Measurements from ENCODE around the gene DCLK1.

DNA sequence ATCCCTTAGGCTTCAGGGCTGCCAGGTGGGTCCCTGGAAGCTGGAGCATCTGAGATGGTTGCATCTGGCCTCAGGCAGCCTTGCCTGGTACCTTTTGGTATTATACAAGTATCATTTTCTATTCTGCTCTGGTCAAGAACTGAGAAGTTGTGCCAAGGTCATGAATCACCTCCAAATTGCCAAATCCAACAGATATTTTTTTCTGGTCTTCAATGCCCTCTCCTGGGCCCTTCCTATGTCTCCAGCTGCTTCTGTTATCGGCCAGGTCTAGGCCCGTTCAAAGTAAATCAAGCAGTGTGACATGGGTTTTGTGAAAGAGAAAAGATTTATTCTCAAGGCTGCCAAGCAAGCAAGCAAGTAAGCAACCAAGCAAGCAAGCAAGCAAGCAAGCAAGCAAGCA lies 383.6 kb downstream of the DCLK1 start:
- no peak for TF ChIP-seq POLR2AphosphoS5 (IDR thresholded peaks at IDR 0.05; ENCODE audit: low read depth, low read length)
- TF ChIP-seq, protein P1, sequence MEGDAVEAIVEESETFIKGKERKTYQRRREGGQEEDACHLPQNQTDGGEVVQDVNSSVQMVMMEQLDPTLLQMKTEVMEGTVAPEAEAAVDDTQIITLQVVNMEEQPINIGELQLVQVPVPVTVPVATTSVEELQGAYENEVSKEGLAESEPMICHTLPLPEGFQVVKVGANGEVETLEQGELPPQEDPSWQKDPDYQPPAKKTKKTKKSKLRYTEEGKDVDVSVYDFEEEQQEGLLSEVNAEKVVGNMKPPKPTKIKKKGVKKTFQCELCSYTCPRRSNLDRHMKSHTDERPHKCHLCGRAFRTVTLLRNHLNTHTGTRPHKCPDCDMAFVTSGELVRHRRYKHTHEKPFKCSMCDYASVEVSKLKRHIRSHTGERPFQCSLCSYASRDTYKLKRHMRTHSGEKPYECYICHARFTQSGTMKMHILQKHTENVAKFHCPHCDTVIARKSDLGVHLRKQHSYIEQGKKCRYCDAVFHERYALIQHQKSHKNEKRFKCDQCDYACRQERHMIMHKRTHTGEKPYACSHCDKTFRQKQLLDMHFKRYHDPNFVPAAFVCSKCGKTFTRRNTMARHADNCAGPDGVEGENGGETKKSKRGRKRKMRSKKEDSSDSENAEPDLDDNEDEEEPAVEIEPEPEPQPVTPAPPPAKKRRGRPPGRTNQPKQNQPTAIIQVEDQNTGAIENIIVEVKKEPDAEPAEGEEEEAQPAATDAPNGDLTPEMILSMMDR (IDR thresholded peaks at IDR 0.05): no peak
- TF ChIP-seq, protein P2, sequence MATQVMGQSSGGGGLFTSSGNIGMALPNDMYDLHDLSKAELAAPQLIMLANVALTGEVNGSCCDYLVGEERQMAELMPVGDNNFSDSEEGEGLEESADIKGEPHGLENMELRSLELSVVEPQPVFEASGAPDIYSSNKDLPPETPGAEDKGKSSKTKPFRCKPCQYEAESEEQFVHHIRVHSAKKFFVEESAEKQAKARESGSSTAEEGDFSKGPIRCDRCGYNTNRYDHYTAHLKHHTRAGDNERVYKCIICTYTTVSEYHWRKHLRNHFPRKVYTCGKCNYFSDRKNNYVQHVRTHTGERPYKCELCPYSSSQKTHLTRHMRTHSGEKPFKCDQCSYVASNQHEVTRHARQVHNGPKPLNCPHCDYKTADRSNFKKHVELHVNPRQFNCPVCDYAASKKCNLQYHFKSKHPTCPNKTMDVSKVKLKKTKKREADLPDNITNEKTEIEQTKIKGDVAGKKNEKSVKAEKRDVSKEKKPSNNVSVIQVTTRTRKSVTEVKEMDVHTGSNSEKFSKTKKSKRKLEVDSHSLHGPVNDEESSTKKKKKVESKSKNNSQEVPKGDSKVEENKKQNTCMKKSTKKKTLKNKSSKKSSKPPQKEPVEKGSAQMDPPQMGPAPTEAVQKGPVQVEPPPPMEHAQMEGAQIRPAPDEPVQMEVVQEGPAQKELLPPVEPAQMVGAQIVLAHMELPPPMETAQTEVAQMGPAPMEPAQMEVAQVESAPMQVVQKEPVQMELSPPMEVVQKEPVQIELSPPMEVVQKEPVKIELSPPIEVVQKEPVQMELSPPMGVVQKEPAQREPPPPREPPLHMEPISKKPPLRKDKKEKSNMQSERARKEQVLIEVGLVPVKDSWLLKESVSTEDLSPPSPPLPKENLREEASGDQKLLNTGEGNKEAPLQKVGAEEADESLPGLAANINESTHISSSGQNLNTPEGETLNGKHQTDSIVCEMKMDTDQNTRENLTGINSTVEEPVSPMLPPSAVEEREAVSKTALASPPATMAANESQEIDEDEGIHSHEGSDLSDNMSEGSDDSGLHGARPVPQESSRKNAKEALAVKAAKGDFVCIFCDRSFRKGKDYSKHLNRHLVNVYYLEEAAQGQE (IDR thresholded peaks at IDR 0.05; ENCODE audit: insufficient read depth in 1 of 2, low read depth in 2 of 2, low read length in 1 of 2): no peak
